H9 (cell line): ENCODE data around the gene ZNF236. TPM values are rescaled to one million over a fixed set of nuclear protein-coding genes. Genes with fewer than 3 reads are reported as not detected.
A peak's percentile ranks its signal among the peaks of the same experiment; 100 is the strongest.

Experiments
- DNase-seq: peaks from one replicate; pipeline ENCODE4 v3.0.0-alpha.2; 2017
- H2AFZ ChIP-seq: one replicate; pipeline ENCODE4 v1.6.1; 2013; ENCODE audit warnings: mild to moderate bottlenecking, low read length, control low read depth, moderate library complexity
- H2AK5ac ChIP-seq: 2 replicates; pipeline ENCODE4 v1.6.1; 2013; ENCODE audit warnings: low read length, control low read depth, mixed read lengths; ENCODE audit not compliant: insufficient read length
- H2BK120ac ChIP-seq: one replicate; pipeline ENCODE4 v1.6.1; 2013; ENCODE audit warnings: low read depth, mild to moderate bottlenecking, low read length, control low read depth, inconsistent platforms; ENCODE audit not compliant: poor library complexity, severe bottlenecking
- H2BK12ac ChIP-seq: 2 replicates; pipeline ENCODE4 v1.6.1; 2013; ENCODE audit warnings: low read length, control low read depth, mixed read lengths, low read depth; ENCODE audit not compliant: insufficient read length
- H2BK15ac ChIP-seq: 2 replicates; pipeline ENCODE4 v1.6.1; 2013; ENCODE audit warnings: low read depth, low read length, control low read depth
- H2BK20ac ChIP-seq: one replicate; pipeline ENCODE4 v1.6.1; 2013; ENCODE audit warnings: low read depth, mild to moderate bottlenecking, low read length, control low read depth, inconsistent platforms; ENCODE audit not compliant: poor library complexity, severe bottlenecking
- H2BK5ac ChIP-seq: 2 replicates; pipeline ENCODE4 v1.6.1; 2013; ENCODE audit warnings: low read length, control low read depth, mixed read lengths; ENCODE audit not compliant: insufficient read length
- H3K14ac ChIP-seq: 2 replicates; pipeline ENCODE4 v1.6.1; 2013; ENCODE audit warnings: low read length, control low read depth; ENCODE audit not compliant: insufficient read depth
- H3K18ac ChIP-seq: 2 replicates; pipeline ENCODE4 v1.6.1; 2013; ENCODE audit warnings: low read depth, mild to moderate bottlenecking, mixed read lengths, low read length, control low read depth; ENCODE audit not compliant: insufficient read length
- H3K23ac ChIP-seq: 2 replicates; pipeline ENCODE4 v1.6.1; 2013; ENCODE audit warnings: low read length, control low read depth, mixed read lengths, low read depth; ENCODE audit not compliant: insufficient read length
- H3K23me2 ChIP-seq: 2 replicates; pipeline ENCODE4 v1.6.1; 2013; ENCODE audit warnings: low read depth, mild to moderate bottlenecking, mixed read lengths, low read length, control low read depth; ENCODE audit not compliant: insufficient read length, poor library complexity, severe bottlenecking
- H3K27ac ChIP-seq: 2 replicates; pipeline ENCODE4 v1.5.1; 2013; ENCODE audit warnings: low read length, control low read depth, mixed read lengths, low read depth; ENCODE audit not compliant: insufficient read length
- H3K27me3 ChIP-seq: 2 replicates; pipeline ENCODE4 v1.6.1; 2013; ENCODE audit warnings: low read length, control low read depth, inconsistent platforms; ENCODE audit not compliant: insufficient read depth
- H3K4ac ChIP-seq: 2 replicates; pipeline ENCODE4 v1.6.1; 2013; ENCODE audit warnings: low read depth, mild to moderate bottlenecking, control low read depth, inconsistent platforms, low read length, moderate library complexity
- H3K4me1 ChIP-seq: 2 replicates; pipeline ENCODE4 v1.6.1; 2013; ENCODE audit warnings: low read length, control low read depth, inconsistent platforms; ENCODE audit not compliant: insufficient read depth
- H3K4me2 ChIP-seq: 2 replicates; pipeline ENCODE4 v1.6.1; 2013; ENCODE audit warnings: low read length, control low read depth, mixed read lengths; ENCODE audit not compliant: insufficient read length, insufficient read depth
- H3K56ac ChIP-seq: 2 replicates; pipeline ENCODE4 v1.6.1; 2013; ENCODE audit warnings: low read depth, mild to moderate bottlenecking, mixed read lengths, low read length, control low read depth; ENCODE audit not compliant: insufficient read length
- H3K79me1 ChIP-seq: 2 replicates; pipeline ENCODE4 v1.6.1; 2013; ENCODE audit warnings: low read depth, mild to moderate bottlenecking, moderate library complexity, low read length, control low read depth, inconsistent platforms; ENCODE audit not compliant: insufficient read depth, poor library complexity, severe bottlenecking
- H3K79me2 ChIP-seq: 2 replicates; pipeline ENCODE4 v1.6.1; 2013; ENCODE audit warnings: low read length, control low read depth, inconsistent platforms; ENCODE audit not compliant: insufficient read depth
- H3K9ac ChIP-seq: 2 replicates; pipeline ENCODE4 v1.6.1; 2013; ENCODE audit warnings: low read length, control low read depth, mixed read lengths; ENCODE audit not compliant: insufficient read length; ENCODE audit errors: extremely low read depth
- H3K9me3 ChIP-seq: one replicate; pipeline ENCODE4 v1.6.1; 2013; ENCODE audit warnings: low read depth, low read length, inconsistent platforms; ENCODE audit not compliant: control insufficient read depth
- H3T11ph ChIP-seq: one replicate; pipeline ENCODE4 v1.6.1; 2013; ENCODE audit warnings: mild to moderate bottlenecking, low read length, control low read depth, inconsistent platforms
- H4K20me1 ChIP-seq: one replicate; pipeline ENCODE4 v1.6.1; 2013; ENCODE audit not compliant: control insufficient read depth, insufficient read length, insufficient read depth
- H4K5ac ChIP-seq: 2 replicates; pipeline ENCODE4 v1.6.1; 2013; ENCODE audit warnings: low read depth, mild to moderate bottlenecking, mixed read lengths, low read length, control low read depth; ENCODE audit not compliant: insufficient read length
- H4K8ac ChIP-seq: replicated peaks from 2 replicates; pipeline ENCODE4 v1.6.1; 2013; ENCODE audit warnings: low read length, control low read depth, mixed read lengths, low read depth; ENCODE audit not compliant: insufficient read length
- H4K91ac ChIP-seq: 2 replicates; pipeline ENCODE4 v1.6.1; 2013; ENCODE audit warnings: low read depth, mild to moderate bottlenecking, moderate library complexity, mixed read lengths, low read length, control low read depth; ENCODE audit not compliant: insufficient read length
- H3K27ac Mint-ChIP-seq, 3 experiments: 2 replicates in 2 of 3; 3 replicates in 1 of 3; pipeline ENCODE4 v1.8.0; 2020 to 2021; ENCODE audit warnings: mixed read lengths in 3 of 3, mild to moderate bottlenecking in 1 of 3, moderate library complexity in 1 of 3
- H3K27me3 Mint-ChIP-seq: 2 replicates; pipeline ENCODE4 v1.8.0; 2021; ENCODE audit warnings: low read depth, mild to moderate bottlenecking, moderate library complexity, mixed read lengths
- H3K36me3 Mint-ChIP-seq, 3 experiments: 2 replicates in 2 of 3; 3 replicates in 1 of 3; pipeline ENCODE4 v1.8.0; 2020 to 2021; ENCODE audit warnings: low read depth in 3 of 3, mixed read lengths in 3 of 3; ENCODE audit not compliant: insufficient read depth in 1 of 3
- H3K4me1 Mint-ChIP-seq, 2 experiments: 2 replicates each; pipeline ENCODE4 v1.8.0; 2020; ENCODE audit warnings: mixed read lengths in 2 of 2
- H3K4me3 Mint-ChIP-seq, 2 experiments: 2 replicates in 1 of 2; 3 replicates in 1 of 2; pipeline ENCODE4 v1.8.0; 2020 to 2021; ENCODE audit warnings: mild to moderate bottlenecking in 2 of 2, mixed read lengths in 2 of 2, moderate library complexity in 1 of 2
- H3K9me3 Mint-ChIP-seq, 2 experiments: 2 replicates in 1 of 2; 3 replicates in 1 of 2; pipeline ENCODE4 v1.8.0; 2020; ENCODE audit warnings: mild to moderate bottlenecking in 2 of 2, mixed read lengths in 2 of 2, moderate library complexity in 1 of 2
- WGBS: extraction: QIAGEN DNeasy Blood & Tissue Kit; methylation state at CpG from one replicate; pipeline ENCODE4 v1.1.7; 2013; ENCODE audit warnings: missing lambda C conversion rate, low lambda C conversion rate, mixed read lengths; ENCODE audit not compliant: insufficient read length; ENCODE audit errors: extremely low coverage; 5-methylcytosine and 5-hydroxymethylcytosine counted together
- long read RNA-seq: library from polyadenylated mRNA; unstranded; transcript quantifications from one replicate; pipeline ENCODE4 v2.0.0, GENCODE V29; 2020
- total RNA-seq: library from RNA; stranded (reverse); gene quantifications from 2 replicates; pipeline ENCODE4 v1.2.1, GENCODE V29; 2021
- TF ChIP-seq, protein P1 (sequence below): fragments of 200-600 bp; sonication (generic); conservative IDR thresholded peaks from 3 replicates; pipeline ENCODE4 v1.8.0; 2021; ENCODE audit warnings: antibody characterized with exemption, mild to moderate bottlenecking

Gene ZNF236
- total RNA-seq, result 16.0 and 17.7 TPM in 2 replicates
- long read RNA-seq, partial matches to known transcripts, result 5 of 11 reads
- long read RNA-seq, other reads (novel, unspliced or antisense), result 5 of 11 reads

DNA sequence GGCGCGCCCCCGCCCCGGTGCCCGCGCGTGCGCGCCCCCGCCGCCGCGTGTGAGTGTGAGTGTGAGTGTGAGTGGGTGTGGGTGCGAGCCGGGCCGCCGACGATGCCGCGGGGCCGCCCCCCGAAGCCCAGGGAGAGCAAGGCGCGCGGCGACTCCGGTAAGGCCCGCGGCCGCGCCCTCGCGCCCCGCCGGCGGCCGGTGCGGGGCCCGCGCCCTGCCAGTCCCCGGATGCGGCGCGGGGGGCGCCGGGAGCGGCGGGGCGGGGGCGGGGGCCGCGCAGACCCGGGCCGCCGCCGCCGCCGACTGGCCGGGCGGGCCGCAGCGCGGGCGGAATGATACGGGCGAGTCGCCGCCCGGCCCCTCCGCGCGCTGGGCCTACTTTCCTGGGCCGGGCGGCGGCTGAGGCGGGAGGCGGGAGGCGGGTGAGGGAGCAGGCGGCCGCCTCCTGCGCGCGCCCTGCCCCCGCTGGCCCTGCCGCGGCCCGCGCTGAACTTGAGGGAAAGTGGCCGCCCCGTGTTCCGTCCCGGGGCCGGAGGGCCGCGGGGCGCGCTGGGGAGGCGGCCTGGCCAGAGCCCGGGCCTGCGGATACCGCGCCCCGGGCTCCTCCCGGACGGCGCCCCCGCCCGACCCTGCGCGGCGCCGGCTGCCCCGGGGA is at the start of gene ZNF236:
Gene ZNF236, plus strand, starts transcription at position 52 of the 655 bp plus-strand sequence. Its CDS starts 51 bp downstream, at position 103.
- TF ChIP-seq, protein P1, sequence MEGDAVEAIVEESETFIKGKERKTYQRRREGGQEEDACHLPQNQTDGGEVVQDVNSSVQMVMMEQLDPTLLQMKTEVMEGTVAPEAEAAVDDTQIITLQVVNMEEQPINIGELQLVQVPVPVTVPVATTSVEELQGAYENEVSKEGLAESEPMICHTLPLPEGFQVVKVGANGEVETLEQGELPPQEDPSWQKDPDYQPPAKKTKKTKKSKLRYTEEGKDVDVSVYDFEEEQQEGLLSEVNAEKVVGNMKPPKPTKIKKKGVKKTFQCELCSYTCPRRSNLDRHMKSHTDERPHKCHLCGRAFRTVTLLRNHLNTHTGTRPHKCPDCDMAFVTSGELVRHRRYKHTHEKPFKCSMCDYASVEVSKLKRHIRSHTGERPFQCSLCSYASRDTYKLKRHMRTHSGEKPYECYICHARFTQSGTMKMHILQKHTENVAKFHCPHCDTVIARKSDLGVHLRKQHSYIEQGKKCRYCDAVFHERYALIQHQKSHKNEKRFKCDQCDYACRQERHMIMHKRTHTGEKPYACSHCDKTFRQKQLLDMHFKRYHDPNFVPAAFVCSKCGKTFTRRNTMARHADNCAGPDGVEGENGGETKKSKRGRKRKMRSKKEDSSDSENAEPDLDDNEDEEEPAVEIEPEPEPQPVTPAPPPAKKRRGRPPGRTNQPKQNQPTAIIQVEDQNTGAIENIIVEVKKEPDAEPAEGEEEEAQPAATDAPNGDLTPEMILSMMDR, result no peak
- no peak within 1 kb of the TSS for H2BK5ac ChIP-seq
- no peaks in the 10 kb centered on the region; the same call in 1 of the 2 replicates for H3K4me1 ChIP-seq
- H4K5ac ChIP-seq, result peak within 1 kb of the TSS; percentile 10
- peaks cover 3% of the 10 kb centered on the region for H3K79me1 ChIP-seq
- H3K36me3 Mint-ChIP-seq, result peaks cover 14 to 16% (median 16%) of the 10 kb centered on the region in 3 experiments
- H3K27ac ChIP-seq, result no peak within 1 kb of the TSS
- H4K91ac ChIP-seq, result no peak within 1 kb of the TSS
- H3K4me2 ChIP-seq, result peak within 1 kb of the TSS; percentile 85
- DNase-seq, result peak; percentile 57
- no peaks in the 10 kb centered on the region for H3K9me3 ChIP-seq
- no peaks in the 10 kb centered on the region for H4K20me1 ChIP-seq
- H3K23ac ChIP-seq, result no peak within 1 kb of the TSS
- H4K8ac ChIP-seq, result no peak within 1 kb of the TSS
- H3K27me3 ChIP-seq, result no peaks in the 10 kb centered on the region
- no peaks in the 10 kb centered on the region for H3K9me3 Mint-ChIP-seq
- no peak within 1 kb of the TSS for H3T11ph ChIP-seq
- H3K56ac ChIP-seq, result no peak within 1 kb of the TSS
- peaks cover 4% of the 10 kb centered on the region; the same call in 1 of the 2 replicates for H3K79me2 ChIP-seq
- no peak within 1 kb of the TSS for H2BK20ac ChIP-seq
- H3K23me2 ChIP-seq, result peaks cover 7% of the 10 kb centered on the region
- peak within 1 kb of the TSS; percentile 74 for H3K18ac ChIP-seq
- peak within 1 kb of the TSS; percentile 47 to 96 (median 86); a peak in 6 of 7 replicates for H3K27ac Mint-ChIP-seq
- no peak within 1 kb of the TSS for H2BK12ac ChIP-seq
- H3K4me1 Mint-ChIP-seq, result peaks cover 26 to 28% of the 10 kb centered on the region in 2 experiments
- peak within 1 kb of the TSS; percentile 92 for H3K9ac ChIP-seq
- H2AK5ac ChIP-seq, result no peak within 1 kb of the TSS
- H3K4me3 Mint-ChIP-seq, result peak within 1 kb of the TSS; percentile 85 to 93
- WGBS, result no CpG with 5 or more reads among the region's 113 CpGs
- H2BK120ac ChIP-seq, result no peak within 1 kb of the TSS
- no peak within 1 kb of the TSS for H2BK15ac ChIP-seq
- no peaks in the 10 kb centered on the region; the same call in 1 of the 2 replicates for H3K27me3 Mint-ChIP-seq
- H2AFZ ChIP-seq, result no peak within 1 kb of the TSS
- no peak within 1 kb of the TSS for H3K4ac ChIP-seq
- peak within 1 kb of the TSS; percentile 94 for H3K14ac ChIP-seq
